ENCODE data around the gene ESRRG.

- TF ChIP-seq CTCF (IDR thresholded peaks at IDR 0.05), result no peak
- TF ChIP-seq POLR2A (IDR thresholded peaks at IDR 0.05), result no peak
Observed at GRCh38 chr1:216670118-216670883, 52.9 kb downstream of the ESRRG start.

Measured in lower leg skin (tissue), 3 donors.